NCI-H748 (cell line): ENCODE measurements around the gene CADM2.

ENCODE experiments used
- DNase-seq: peaks from one replicate; lab custom pipeline; 2025; ENCODE audit not compliant: unreplicated experiment; lab: John Stamatoyannopoulos, UW

Gene CADM2

DNA sequence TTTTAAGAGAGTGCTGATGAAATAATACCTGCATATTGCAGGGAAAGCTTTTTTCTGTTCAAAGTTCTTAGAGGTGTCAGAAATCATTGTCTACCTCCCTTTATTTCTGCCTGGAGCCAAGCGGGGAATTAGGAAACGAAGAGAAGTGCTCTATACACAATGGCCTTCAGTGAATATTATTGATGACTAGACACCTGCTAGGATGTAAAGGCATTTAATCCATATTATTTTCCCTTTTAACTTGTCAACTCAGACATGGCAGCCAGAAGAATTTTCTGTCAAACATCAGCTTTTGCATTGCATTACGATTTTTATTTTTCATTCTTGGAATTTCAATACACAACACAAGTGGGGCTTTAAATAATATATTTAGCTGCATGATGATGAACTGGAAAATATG lies 24.7 kb downstream of the CADM2 start:
- DNase-seq, result no peak

DNA sequence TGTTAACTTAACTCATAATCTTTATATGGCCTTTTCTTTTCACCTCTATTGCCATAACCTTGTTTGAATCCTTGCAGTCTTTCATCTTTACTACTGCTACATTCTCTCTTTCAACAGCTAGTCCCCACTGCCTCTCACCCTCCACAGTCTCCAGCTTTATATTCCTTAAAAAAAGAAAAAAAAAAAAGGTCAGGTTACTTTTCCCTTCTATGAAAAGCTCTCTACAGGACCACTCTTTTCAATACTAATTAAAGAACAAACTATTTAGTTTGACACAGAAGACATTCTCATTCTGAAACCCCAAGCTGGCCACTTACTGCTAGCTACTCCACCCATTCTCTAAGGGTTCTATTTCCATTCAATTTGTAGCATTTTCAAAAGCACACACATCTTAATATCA lies 25.6 kb downstream of the CADM2 start:
- no peak for DNase-seq

GRCh38 chr3:84985795-84986194 lies 27.0 kb downstream of the CADM2 start:
- DNase-seq, result no peak

- DNase-seq, result no peak
Observed at GRCh38 chr3:84987706-84988504, 29.1 kb downstream of the CADM2 start.

- no peak for DNase-seq
Observed at GRCh38 chr3:84989102-84989501, 30.3 kb downstream of the CADM2 start.

DNA sequence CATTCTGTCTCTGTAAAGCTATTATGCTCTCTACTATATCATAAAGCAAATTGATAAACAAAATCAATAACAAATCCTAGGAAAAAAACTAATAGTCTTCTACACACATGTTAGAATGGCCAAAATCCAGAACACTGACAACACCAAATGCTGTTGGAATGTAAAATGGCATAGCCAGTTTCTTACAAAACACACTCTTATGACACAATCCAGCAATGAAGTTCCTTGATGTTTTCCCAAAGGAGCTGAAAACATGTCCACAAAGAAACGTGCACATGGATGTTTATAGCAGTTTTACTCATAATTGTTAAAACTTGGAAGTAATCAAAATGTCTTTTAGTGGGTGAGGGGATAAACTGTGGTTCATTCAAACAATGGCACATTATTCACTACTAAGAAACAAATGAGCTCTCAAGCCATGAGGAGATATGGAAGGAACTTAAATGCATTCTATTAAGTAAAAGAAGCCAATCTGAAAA lies 32.7 kb downstream of the CADM2 start:
- DNase-seq, result no peak

- no peak for DNase-seq
Observed at GRCh38 chr3:84993956-84994355, 35.2 kb downstream of the CADM2 start.

DNA sequence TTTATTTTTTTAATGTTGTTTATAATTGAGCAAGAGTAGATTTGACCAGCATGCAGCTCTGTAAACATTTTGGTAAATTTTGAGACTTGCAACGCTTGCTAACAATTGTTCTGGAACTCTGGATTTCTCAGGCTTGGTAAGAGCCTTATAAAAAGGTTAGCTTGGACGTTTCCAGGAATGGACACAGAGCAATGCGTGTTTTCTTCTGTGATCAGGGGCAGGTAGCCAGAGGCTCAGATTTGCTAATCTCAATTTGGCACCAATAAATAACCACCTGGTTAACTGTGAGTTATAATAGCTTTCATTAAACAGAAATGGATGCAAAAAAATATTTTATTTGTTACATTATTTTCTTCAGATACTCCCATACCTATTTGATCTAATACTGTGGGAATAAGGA lies 39.8 kb downstream of the CADM2 start:
- no peak for DNase-seq

GRCh38 chr3:85003479-85003878 lies 44.7 kb downstream of the CADM2 start:
- no peak for DNase-seq

- DNase-seq, result no peak
Observed at GRCh38 chr3:85004147-85004546, 45.4 kb downstream of the CADM2 start.

- DNase-seq, result no peak
Observed at GRCh38 chr3:85005946-85006345, 47.2 kb downstream of the CADM2 start.

GRCh38 chr3:85007195-85008094 lies 48.7 kb downstream of the CADM2 start:
- DNase-seq, result no peak

GRCh38 chr3:85020828-85021227 lies 62.0 kb downstream of the CADM2 start:
- no peak for DNase-seq

- DNase-seq, result no peak
Observed at GRCh38 chr3:85030052-85030451, 71.3 kb downstream of the CADM2 start.

GRCh38 chr3:85037203-85037602 lies 78.4 kb downstream of the CADM2 start:
- no peak for DNase-seq

DNA sequence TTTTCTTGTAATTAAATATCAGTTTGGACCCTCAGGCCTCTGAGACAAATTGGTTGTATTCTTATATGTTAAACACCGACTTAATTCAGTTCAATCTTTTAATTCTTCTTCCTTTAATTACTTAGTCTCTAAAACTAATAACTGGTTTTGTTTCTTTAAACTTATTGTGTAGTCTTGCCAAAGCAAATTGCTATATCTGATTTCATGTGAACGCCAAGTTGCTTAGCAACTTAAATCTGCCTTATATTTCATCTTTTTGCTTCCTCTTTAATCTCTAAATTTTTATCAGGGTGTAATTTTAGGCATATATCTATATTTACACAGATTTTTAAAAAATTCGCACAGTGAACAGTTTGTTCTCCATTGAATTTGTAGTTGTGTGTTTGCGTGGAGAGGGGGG lies 82.2 kb downstream of the CADM2 start:
- DNase-seq, result peak; percentile 1

GRCh38 chr3:85041562-85042055 lies 82.8 kb downstream of the CADM2 start:
- DNase-seq, result no peak

- DNase-seq, result no peak
Observed at GRCh38 chr3:85050821-85051220, 92.0 kb downstream of the CADM2 start.

DNA sequence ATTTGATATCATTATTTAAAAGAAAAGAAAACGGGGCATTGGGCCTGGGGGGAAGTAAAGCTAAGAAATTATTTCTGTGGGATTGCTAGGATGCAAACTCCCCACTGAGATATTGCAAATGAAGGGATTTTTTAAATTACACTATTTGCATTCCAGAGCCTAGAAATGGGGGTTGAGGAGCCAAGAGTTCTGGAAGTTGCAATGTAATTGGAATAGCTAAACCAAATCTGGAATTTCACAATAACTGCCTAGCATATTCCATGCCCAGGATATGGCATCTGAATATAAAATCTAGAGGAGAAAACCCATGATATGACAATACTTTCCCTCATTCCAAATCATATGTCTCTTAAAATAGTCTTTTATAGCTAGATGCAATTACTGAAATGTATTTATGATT lies 93.0 kb downstream of the CADM2 start:
- DNase-seq, result no peak

DNA sequence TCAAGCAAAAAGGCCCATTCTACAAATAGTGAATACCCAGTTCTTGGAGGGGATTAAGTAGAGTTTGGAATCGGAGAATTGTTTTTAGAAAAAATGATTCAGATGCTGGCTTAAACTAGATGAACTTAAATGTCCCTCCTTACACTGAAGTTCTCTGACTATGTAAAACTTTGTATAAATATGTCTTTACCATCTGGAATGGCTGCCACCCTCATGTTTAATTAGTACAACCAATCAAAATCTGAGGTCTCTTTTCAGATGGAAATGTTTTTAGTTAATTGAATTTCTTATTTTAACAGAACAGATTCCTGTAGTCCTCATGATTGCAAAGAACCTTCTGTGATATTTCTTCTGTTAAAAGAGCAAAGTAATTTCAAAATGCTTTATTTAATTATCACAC lies 94.8 kb downstream of the CADM2 start:
- DNase-seq, result no peak

GRCh38 chr3:85054579-85054978 lies 95.8 kb downstream of the CADM2 start:
- no peak for DNase-seq

DNA sequence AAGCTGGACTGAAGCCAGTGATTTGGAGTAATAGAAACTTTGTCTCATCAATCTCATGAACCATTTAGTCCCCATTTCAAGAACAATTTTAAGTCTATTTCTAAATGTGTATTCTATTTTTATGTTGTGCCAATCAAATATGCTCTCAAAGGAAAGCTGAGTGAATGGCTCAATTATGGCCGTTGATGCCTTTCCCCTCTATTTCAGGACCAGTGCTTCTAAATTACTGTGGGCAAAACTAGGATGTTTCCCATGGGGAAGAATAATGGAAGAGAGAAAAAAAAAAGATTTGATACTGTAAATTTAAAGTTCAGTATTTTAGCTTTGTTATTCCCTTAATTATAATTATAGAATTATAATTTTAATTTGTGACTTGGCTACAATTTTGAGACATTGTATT lies 110.1 kb downstream of the CADM2 start:
- no peak for DNase-seq
